ENCODE measurements around the gene CEL. TPM values are rescaled to one million over a fixed set of nuclear protein-coding genes. Genes with fewer than 3 reads are reported as not detected.
"Not testable (repeated sequence)": the region's sequence is repeated elsewhere in the genome, so short reads cannot be mapped to it uniquely, and the experiment has no call there.

Gene CEL
- polyA plus RNA-seq, result 1,000 to 10,000 TPM in 1 of 3 donors, 1 to 10 TPM in 2; 1.5 to 9,324 (median 2.5) TPM

GRCh38 chr9:133061764-133062145 lies at the start of gene CEL:
Gene CEL, plus strand, starts transcription at chr9:133061981. Its CDS starts 22 bp downstream, at chr9:133062003.
- 39 to 79% (median 56%) methylated on average over 2 to 4 of the region's 9 CpGs for WGBS, 3 donors
- not testable (repeated sequence) for H3K27ac ChIP-seq (ENCODE audit: low read depth, low read length)

GRCh38 chr9:133014696-133015095 lies 47.1 kb upstream of the CEL start:
- 87 to 94% (median 91%) methylated on average over 5 of the region's 5 CpGs for WGBS, 3 donors
- no peak overlapping the region for H3K27ac ChIP-seq (ENCODE audit: low read depth, low read length)

GRCh38 chr9:133023117-133023890 lies 38.5 kb upstream of the CEL start:
- 62 to 70% (median 68%) methylated on average over 26 of the region's 26 CpGs for WGBS, 3 donors
- no peak overlapping the region for H3K27ac ChIP-seq (ENCODE audit: low read depth, low read length)

GRCh38 chr9:133026426-133026825 lies 35.4 kb upstream of the CEL start:
- no peak overlapping the region for H3K27ac ChIP-seq (ENCODE audit: low read depth, low read length)
- 50 to 65% (median 64%) methylated on average over 3 of the region's 3 CpGs for WGBS, 3 donors

- WGBS, 3 donors, result 40 to 48% (median 44%) methylated on average over 5 of the region's 5 CpGs
- H3K27ac ChIP-seq (ENCODE audit: low read depth, low read length), result no peak overlapping the region
Measured at GRCh38 chr9:133027134-133027533, 34.6 kb upstream of the CEL start.

- H3K27ac ChIP-seq (ENCODE audit: low read depth, low read length), result no peak overlapping the region
- WGBS, 3 donors, result 71 to 84% (median 77%) methylated on average over 3 of the region's 3 CpGs
Measured at GRCh38 chr9:133028221-133028620, 33.6 kb upstream of the CEL start.

GRCh38 chr9:133029994-133030316 lies 31.8 kb upstream of the CEL start:
- H3K27ac ChIP-seq (ENCODE audit: low read depth, low read length), result peak overlapping the region; percentile 63
- 0 to 1% (median 0%) methylated on average over 23 to 28 of the region's 28 CpGs for WGBS, 3 donors

- 0 to 1% (median 0%) methylated on average over 63 of the region's 63 CpGs for WGBS, 3 donors
- peak within 1 kb of the TSS; percentile 63 for H3K27ac ChIP-seq (ENCODE audit: low read depth, low read length)
Measured at GRCh38 chr9:133030317-133031129, 31.3 kb upstream of the CEL start, which contains the start of gene GTF3C5. Gene GTF3C5, plus strand, starts transcription at chr9:133030997. Its CDS starts 15 bp downstream, at chr9:133031012.

- H3K27ac ChIP-seq (ENCODE audit: low read depth, low read length), result peak overlapping the region; percentile 63
- 1 to 2% (median 2%) methylated on average over 16 of the region's 16 CpGs for WGBS, 3 donors
Measured at GRCh38 chr9:133031130-133031422, 30.7 kb upstream of the CEL start.

GRCh38 chr9:133031496-133031911 lies 30.3 kb upstream of the CEL start:
- 58 to 72% (median 68%) methylated on average over 10 of the region's 10 CpGs for WGBS, 3 donors
- no peak overlapping the region for H3K27ac ChIP-seq (ENCODE audit: low read depth, low read length)

- 91 to 95% (median 93%) methylated on average over 10 of the region's 10 CpGs for WGBS, 3 donors
- H3K27ac ChIP-seq (ENCODE audit: low read depth, low read length), result no peak overlapping the region
Measured at GRCh38 chr9:133032171-133032570, 29.6 kb upstream of the CEL start.

GRCh38 chr9:133035669-133036068 lies 26.1 kb upstream of the CEL start:
- H3K27ac ChIP-seq (ENCODE audit: low read depth, low read length), result no peak overlapping the region
- 63 to 80% (median 72%) methylated on average over 6 of the region's 6 CpGs for WGBS, 3 donors

- H3K27ac ChIP-seq (ENCODE audit: low read depth, low read length), result no peak overlapping the region
- 87 to 92% (median 89%) methylated on average over 25 of the region's 25 CpGs for WGBS, 3 donors
Measured at GRCh38 chr9:133037775-133038515, 23.8 kb upstream of the CEL start.

- WGBS, 3 donors, result 72 to 88% (median 85%) methylated on average over 12 of the region's 12 CpGs
Measured at GRCh38 chr9:133040892-133041479, 20.8 kb upstream of the CEL start.

GRCh38 chr9:133041958-133042357 lies 19.8 kb upstream of the CEL start:
- 86 to 94% (median 94%) methylated on average over 9 of the region's 9 CpGs for WGBS, 3 donors

More at GRCh38 chr9:133040892-133041479, 20.8 kb upstream of the CEL start:
- not testable (repeated sequence) for H3K27ac ChIP-seq (ENCODE audit: low read depth, low read length)

GRCh38 chr9:133042676-133043075 lies 19.1 kb upstream of the CEL start:
- 81 to 89% (median 81%) methylated on average over 8 of the region's 8 CpGs for WGBS, 3 donors
- H3K27ac ChIP-seq (ENCODE audit: low read depth, low read length), result no peak overlapping the region

More at GRCh38 chr9:133041958-133042357, 19.8 kb upstream of the CEL start:
- H3K27ac ChIP-seq (ENCODE audit: low read depth, low read length), result no peak overlapping the region

- 94 to 96% (median 96%) methylated on average over 16 of the region's 16 CpGs for WGBS, 3 donors
- no peak overlapping the region for H3K27ac ChIP-seq (ENCODE audit: low read depth, low read length)
Measured at GRCh38 chr9:133043449-133044035, 18.2 kb upstream of the CEL start.

- H3K27ac ChIP-seq (ENCODE audit: low read depth, low read length), result no peak overlapping the region
- WGBS, 3 donors, result 91 to 97% (median 96%) methylated on average over 6 of the region's 6 CpGs
Measured at GRCh38 chr9:133044125-133044524, 17.7 kb upstream of the CEL start.

Data from adipose tissue (tissue), 3 donors.